Measurements from ENCODE around the gene CDKAL1. TPM values are rescaled to one million over a fixed set of nuclear protein-coding genes. Genes with fewer than 3 reads are reported as not detected.
A peak's percentile ranks its signal among the peaks of the same experiment; 100 is the strongest.

The CDKAL1 gene
- total and polyA plus RNA-seq, 10 of the 15 experiments (the other 5 are each of a cell fraction or from before 2014, with no cell fraction given): 10.7 to 26.9 (median 17.3) TPM

GRCh38 chr6:21158873-21159272 lies 624.6 kb downstream of the CDKAL1 start:
- TF ChIP-seq ATF7 (IDR thresholded peaks at IDR 0.05; ENCODE audit: low read depth): peak; percentile 32; the same call in 1 of the 2 replicates
- TF ChIP-seq HDAC6 (IDR thresholded peaks at IDR 0.05; ENCODE audit: unreplicated experiment): no peak
- no peak for TF ChIP-seq EED (IDR thresholded peaks at IDR 0.05; ENCODE audit: low read depth)
- TF ChIP-seq MTA2 (IDR thresholded peaks at IDR 0.05; ENCODE audit: low read depth): peak; percentile 81
- TF ChIP-seq ZNF384 (IDR thresholded peaks at IDR 0.05; ENCODE audit: borderline replicate concordance, low read depth, low read length): peak; percentile 85
- TF ChIP-seq HDGF (IDR thresholded peaks at IDR 0.05): no peak
- peak; percentile 59 for TF ChIP-seq NR2F1 (conservative IDR thresholded peaks at IDR 0.05)
- peak; percentile 75 for TF ChIP-seq RELB (IDR thresholded peaks at IDR 0.05; ENCODE audit: low read depth)
- peak in 1 of 2 experiments; percentile 46; a peak in 1 of 4 replicates for TF ChIP-seq EP300 (IDR thresholded peaks at IDR 0.05; ENCODE audit: borderline replicate concordance in 1 of 2, control insufficient read depth in 1 of 2, low read depth in 2 of 2, low read length in 2 of 2)
- no peak for TF ChIP-seq BACH1 (IDR thresholded peaks at IDR 0.05; ENCODE audit: borderline replicate concordance)
- peak; percentile 27 for TF ChIP-seq MEF2B (IDR thresholded peaks at IDR 0.05; ENCODE audit: partially characterized antibody, poor library complexity, severe bottlenecking)
- TF ChIP-seq MAX (IDR thresholded peaks at IDR 0.05; ENCODE audit: low read depth, low read length): no peak
- peak; percentile 62; the same call in 1 of the 2 replicates for TF ChIP-seq BCL11A (IDR thresholded peaks at IDR 0.05; ENCODE audit: low read depth, low read length)
- peak; percentile 32 for TF ChIP-seq JUNB (IDR thresholded peaks at IDR 0.05)
- no peak for TF ChIP-seq SPI1 (IDR thresholded peaks at IDR 0.05; ENCODE audit: borderline replicate concordance, insufficient read depth, low read depth, low read length)
- Histone ChIP-seq H2AFZ (ENCODE audit: control insufficient read depth, low read depth, low read length) (no peak overlapping the region), H3K79me2 (ENCODE audit: control insufficient read depth, insufficient read depth, low read length) (no peaks in the 10 kb centered on the region), H3K4me1 (ENCODE audit: control insufficient read depth, insufficient read depth, low read length) (peaks cover 13% of the 10 kb centered on the region; the same call in 1 of the 2 replicates), H4K20me1 (ENCODE audit: control insufficient read depth, insufficient read depth) (no peaks in the 10 kb centered on the region), H3K4me2 (ENCODE audit: control insufficient read depth, insufficient read depth) (no peak overlapping the region), H3K36me3 (ENCODE audit: control insufficient read depth in 2 of 2, insufficient read depth in 2 of 2, low read length in 1 of 2) (no peaks in the 10 kb centered on the region), H3K4me3 (no peak overlapping the region), H3K9me3 (replicated peaks; ENCODE audit: control insufficient read depth, insufficient read depth, low read length) (no peaks in the 10 kb centered on the region), H3K27ac (ENCODE audit: control insufficient read depth, insufficient read depth) (no peak overlapping the region; the same call in 1 of the 2 replicates), H3K27me3 (replicated peaks in 1 of 2; ENCODE audit: control insufficient read depth in 2 of 2, insufficient read depth in 2 of 2, low read length in 1 of 2) (no peaks in the 10 kb centered on the region), H3K9ac (ENCODE audit: control insufficient read depth, insufficient read depth, low read length) (no peak overlapping the region)
- ChIA-PET RAD21 (ENCODE audit: unreplicated experiment) (interaction anchor here (0.8 to 2.5 kb wide), 4 partner anchors 30 to 429 kb away, joined by 3 to 10 read pairs (median 4); no protein-coding TSS in a partner anchor), POLR2A (interaction anchor here (0.6 to 1.1 kb wide), 2 partner anchors 136 to 607 kb away, joined by 5 read pairs; no protein-coding TSS in a partner anchor), CTCF (interaction anchor here (0.6 to 1.2 kb wide), 3 partner anchors 106 to 464 kb away, joined by 3 read pairs; no protein-coding TSS in a partner anchor), SMC1A (ENCODE audit: uncharacterized antibody, unreplicated experiment) (interaction anchor here (0.8 to 4.5 kb wide), 16 partner anchors 9 to 281 kb away, joined by 3 to 32 read pairs (median 4); no protein-coding TSS in a partner anchor)
- BruUV-seq (replicated peaks): no TSS peak
- 0% methylated on average over 1 of the region's 1 CpG for WGBS (ENCODE audit: insufficient coverage, insufficient replicate concordance, low lambda C conversion rate, missing lambda C conversion rate)
- intact Hi-C loops (cut with micrococcal nuclease; ENCODE audit: unreplicated experiment) (loop anchor here (1.0 to 10.0 kb wide), 7 partner anchors 30 to 594 kb away; no protein-coding TSS in a partner anchor), in situ Hi-C loops (cut with MboI) (no loop called here)
- DNase-seq (ENCODE audit: low read depth, low spot score) (peak; percentile 42), FAIRE-seq (no peak), ATAC-seq (peak; percentile 66)
